WI38 (cell line): ENCODE data around the gene ANXA10.

Source experiments
- H3K4me3 ChIP-seq: 2 replicates; pipeline ENCODE4 v1.5.1; 2011; ENCODE audit warnings: low read depth, mild to moderate bottlenecking, control low read depth, low read length
- TF ChIP-seq, protein P1 (sequence below): IDR thresholded peaks from 2 replicates; pipeline ENCODE4 v1.5.1; 2012; ENCODE audit warnings: low read depth, mild to moderate bottlenecking, control low read depth, low read length

Gene ANXA10

DNA sequence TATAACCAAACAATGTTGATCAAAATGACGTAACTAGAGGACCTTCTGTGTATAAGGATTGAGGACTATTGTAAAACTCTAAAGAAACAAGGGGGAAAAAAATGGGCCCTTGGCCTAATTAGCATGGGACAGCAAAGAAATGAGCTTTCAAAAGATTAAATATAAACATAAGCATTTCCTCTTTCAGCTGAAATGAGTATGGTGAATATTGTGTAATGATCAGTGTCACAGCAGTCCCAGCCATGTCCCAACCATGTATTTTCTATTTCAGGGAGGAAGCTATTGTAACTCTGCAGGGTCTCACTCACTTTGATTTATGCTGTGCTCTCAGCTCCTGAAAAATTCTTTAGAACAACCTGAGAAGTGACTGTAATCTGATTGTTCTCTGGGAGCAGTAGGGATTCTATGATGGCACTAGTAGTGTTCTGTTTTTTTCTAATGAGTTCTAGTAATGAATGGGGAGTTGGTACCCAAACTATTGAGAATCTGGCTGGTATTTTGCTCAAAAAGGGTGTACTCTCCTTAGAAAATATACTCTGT lies 25.8 kb downstream of the ANXA10 start:
- TF ChIP-seq, protein P1, sequence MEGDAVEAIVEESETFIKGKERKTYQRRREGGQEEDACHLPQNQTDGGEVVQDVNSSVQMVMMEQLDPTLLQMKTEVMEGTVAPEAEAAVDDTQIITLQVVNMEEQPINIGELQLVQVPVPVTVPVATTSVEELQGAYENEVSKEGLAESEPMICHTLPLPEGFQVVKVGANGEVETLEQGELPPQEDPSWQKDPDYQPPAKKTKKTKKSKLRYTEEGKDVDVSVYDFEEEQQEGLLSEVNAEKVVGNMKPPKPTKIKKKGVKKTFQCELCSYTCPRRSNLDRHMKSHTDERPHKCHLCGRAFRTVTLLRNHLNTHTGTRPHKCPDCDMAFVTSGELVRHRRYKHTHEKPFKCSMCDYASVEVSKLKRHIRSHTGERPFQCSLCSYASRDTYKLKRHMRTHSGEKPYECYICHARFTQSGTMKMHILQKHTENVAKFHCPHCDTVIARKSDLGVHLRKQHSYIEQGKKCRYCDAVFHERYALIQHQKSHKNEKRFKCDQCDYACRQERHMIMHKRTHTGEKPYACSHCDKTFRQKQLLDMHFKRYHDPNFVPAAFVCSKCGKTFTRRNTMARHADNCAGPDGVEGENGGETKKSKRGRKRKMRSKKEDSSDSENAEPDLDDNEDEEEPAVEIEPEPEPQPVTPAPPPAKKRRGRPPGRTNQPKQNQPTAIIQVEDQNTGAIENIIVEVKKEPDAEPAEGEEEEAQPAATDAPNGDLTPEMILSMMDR = no peak

DNA sequence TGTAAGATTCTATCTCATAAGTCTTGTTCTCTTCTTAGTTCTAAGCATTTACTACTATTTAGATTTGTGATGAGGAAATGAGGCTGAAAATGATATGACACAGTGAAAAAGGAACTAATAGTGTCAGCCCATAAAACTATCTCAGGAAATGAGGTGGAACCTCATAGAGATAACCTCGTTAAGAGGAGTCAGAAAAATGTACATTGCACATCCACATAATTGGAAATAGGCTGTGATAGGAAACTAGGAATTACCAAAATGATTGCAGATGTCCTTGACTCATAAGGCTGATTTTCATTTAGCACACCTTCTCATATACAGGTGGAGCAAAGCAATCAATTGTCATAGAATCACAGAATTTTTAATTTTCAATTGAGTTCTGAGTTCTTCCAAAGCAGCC lies 26.8 kb downstream of the ANXA10 start:
- H3K4me3 ChIP-seq = no peak overlapping the region
- TF ChIP-seq, protein P1 = no peak

More for the DNA sequence above, 25.8 kb downstream of the ANXA10 start:
- no peak overlapping the region for H3K4me3 ChIP-seq

DNA sequence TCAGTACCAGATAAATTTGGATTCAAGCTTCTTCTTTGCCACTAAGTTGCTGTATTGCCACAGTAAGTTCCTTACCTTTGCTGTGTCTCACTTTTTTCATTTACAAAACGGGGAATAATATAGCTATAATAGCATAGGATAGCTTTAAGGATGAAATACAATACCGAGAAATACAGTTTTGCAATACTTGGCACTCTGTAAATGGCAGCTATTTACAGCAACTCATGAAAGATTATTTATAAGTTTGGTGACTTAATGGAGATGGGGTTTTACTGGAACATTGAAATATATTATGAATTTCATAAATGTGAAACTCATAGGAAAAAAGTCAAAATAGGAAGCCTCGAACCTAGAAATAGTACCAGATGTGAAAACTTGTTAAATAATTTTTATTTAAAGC lies 27.6 kb downstream of the ANXA10 start:
- TF ChIP-seq, protein P1 = no peak
- no peak overlapping the region for H3K4me3 ChIP-seq

DNA sequence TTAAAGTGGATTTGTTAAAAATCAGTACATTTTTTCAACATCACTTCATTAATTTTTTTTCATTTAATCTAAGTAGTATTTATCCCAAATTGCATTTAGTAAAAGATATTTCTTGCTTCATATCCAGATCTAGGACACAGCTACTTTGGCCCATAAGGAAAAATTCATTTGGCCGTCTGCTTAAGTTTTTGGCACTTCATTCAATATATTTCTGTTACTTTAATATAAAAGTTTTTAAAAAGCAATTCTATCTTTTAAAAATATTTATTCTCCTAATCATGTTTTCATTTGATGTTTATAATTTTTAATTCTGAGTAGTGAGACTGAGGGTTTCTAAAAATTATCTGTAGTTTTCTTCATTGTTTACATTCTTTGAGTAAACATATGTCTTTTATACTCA lies 28.5 kb downstream of the ANXA10 start:
- TF ChIP-seq, protein P1 = no peak

DNA sequence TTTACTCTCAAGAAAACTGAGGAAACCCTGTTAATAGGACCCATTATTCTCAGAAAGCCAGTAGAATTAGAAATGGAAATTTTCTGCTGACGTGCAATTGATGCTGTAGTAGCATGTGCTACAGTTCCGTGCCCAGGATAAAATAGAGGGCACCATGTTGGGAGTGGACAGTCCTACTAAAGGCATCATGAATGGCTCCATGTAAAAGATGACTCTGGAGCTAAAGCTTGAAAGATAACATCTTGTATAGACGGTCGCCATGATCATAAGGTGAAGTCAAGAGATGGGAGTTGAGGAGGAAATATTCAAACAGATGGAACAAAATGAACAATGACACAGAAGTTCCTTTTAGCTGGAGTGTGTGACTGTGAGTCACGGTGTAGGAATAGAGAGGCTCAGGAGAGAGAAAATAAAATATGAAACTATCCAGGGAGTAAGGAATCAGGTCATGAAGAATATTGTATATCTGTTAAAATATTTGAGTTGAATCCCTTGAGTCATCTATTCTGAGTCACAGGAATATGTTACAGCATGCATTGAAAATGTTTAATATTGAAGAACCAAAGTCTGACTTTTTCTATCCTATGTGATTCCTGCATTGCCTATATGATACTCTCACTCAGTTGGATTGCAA lies 31.8 kb downstream of the ANXA10 start:
- TF ChIP-seq, protein P1 = no peak
- no peak overlapping the region for H3K4me3 ChIP-seq

More for the DNA sequence above, 28.5 kb downstream of the ANXA10 start:
- H3K4me3 ChIP-seq = no peak overlapping the region

DNA sequence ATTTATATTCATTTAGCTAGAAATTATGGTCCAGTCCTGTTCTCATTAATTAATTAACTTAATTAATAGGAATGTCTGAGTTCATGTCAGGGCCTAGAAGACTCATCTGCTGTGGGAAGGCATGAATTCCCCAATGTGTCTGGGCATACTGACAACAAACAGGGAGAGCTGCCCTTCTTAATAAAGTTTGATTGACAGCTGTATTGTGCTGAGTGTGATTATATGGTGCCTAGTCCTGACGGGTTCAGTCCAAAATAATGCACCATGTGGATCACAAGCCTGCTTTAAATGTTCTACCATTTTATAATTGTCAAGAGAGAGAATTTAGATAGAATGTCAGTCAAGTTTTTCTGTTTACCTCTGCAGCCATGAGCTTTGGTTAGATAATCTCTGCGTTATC lies 34.6 kb downstream of the ANXA10 start:
- TF ChIP-seq, protein P1 = no peak

DNA sequence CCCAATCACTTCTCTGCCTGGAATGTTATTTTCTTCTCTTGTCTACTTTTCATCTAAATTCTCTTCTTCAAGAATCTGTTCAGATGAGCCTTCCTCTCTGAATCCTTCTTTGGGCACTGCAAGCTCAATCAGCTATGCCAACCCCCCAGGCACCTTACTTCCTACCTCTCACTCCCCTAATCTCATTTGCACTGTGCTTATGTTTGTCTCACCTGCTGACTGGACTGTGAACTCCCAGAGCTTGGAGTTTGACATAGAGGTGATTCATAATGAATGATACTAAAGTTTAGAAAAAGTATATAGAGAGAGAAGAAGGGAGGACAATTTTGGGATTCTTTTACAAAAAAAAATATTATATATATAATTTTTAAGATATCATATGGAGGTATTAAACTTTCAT lies 36.3 kb downstream of the ANXA10 start:
- TF ChIP-seq, protein P1 = no peak
- H3K4me3 ChIP-seq = no peak overlapping the region

More for the DNA sequence above, 34.6 kb downstream of the ANXA10 start:
- H3K4me3 ChIP-seq = no peak overlapping the region
